Measurements from ENCODE around the gene NPR2. TPM values are rescaled to one million over a fixed set of nuclear protein-coding genes. Genes with fewer than 3 reads are reported as not detected.

Gene NPR2
- total and polyA plus RNA-seq, 8 donors = 17.6 to 58.6 (median 47.2) TPM

- ATAC-seq = no peak
- TF ChIP-seq CTCF (IDR thresholded peaks at IDR 0.05) = no peak
- H3K4me1 ChIP-seq = peaks cover 9 to 22% of the 10 kb centered on the region in 2 donors
- no peak for DNase-seq
- no peaks in the 10 kb centered on the region for H3K36me3 ChIP-seq
- H3K4me3 ChIP-seq = no peak overlapping the region
- no peaks in the 10 kb centered on the region for H3K9me3 ChIP-seq
- H3K27me3 ChIP-seq = peaks cover 0 to 14% of the 10 kb centered on the region in 2 donors
- H3K27ac ChIP-seq = no peak overlapping the region
- intact Hi-C loops (cut with DNase I) = no loop called here
These were observed 1.4 kb downstream of the NPR2 start for GRCh38 chr9:35792826-35793225.

- Histone ChIP-seq H3K9me3 (no peaks in the 10 kb centered on the region), H3K4me1 (peaks cover 9 to 22% of the 10 kb centered on the region in 2 donors), H3K27me3 (peaks cover 0 to 14% of the 10 kb centered on the region in 2 donors), H3K27ac (no peak overlapping the region), H3K4me3 (no peak overlapping the region), H3K36me3 (no peaks in the 10 kb centered on the region)
- intact Hi-C loops (cut with DNase I) = no loop called here
- ATAC-seq = no peak
- TF ChIP-seq CTCF (IDR thresholded peaks at IDR 0.05) = no peak
- no peak for DNase-seq
These were observed 2.1 kb downstream of the NPR2 start for GRCh38 chr9:35793461-35793860.

GRCh38 chr9:35795695-35796094 is 4.3 kb downstream of the NPR2 start:
- H3K9me3 ChIP-seq = no peaks in the 10 kb centered on the region
- no peak for TF ChIP-seq CTCF (IDR thresholded peaks at IDR 0.05)
- no peak for DNase-seq
- H3K4me3 ChIP-seq = no peak overlapping the region
- H3K4me1 ChIP-seq = peaks cover 6 to 16% of the 10 kb centered on the region in 2 donors
- ATAC-seq = no peak
- H3K27me3 ChIP-seq = peaks cover 0 to 12% of the 10 kb centered on the region in 2 donors
- peaks cover 0 to 9% of the 10 kb centered on the region in 2 donors for H3K36me3 ChIP-seq
- H3K27ac ChIP-seq = no peak overlapping the region
- intact Hi-C loops (cut with DNase I) = no loop called here

- TF ChIP-seq CTCF (IDR thresholded peaks at IDR 0.05) = no peak
- Histone ChIP-seq H3K4me3 (no peak overlapping the region), H3K36me3 (peaks cover 0 to 15% of the 10 kb centered on the region in 2 donors), H3K27me3 (no peaks in the 10 kb centered on the region), H3K27ac (no peak overlapping the region), H3K9me3 (no peaks in the 10 kb centered on the region), H3K4me1 (peaks cover 3 to 8% of the 10 kb centered on the region in 2 donors)
- ATAC-seq = no peak
- no peak for DNase-seq
- intact Hi-C loops (cut with DNase I) = no loop called here
These were observed 6.1 kb downstream of the NPR2 start for GRCh38 chr9:35797311-35798109.

- Histone ChIP-seq H3K4me3 (no peak overlapping the region), H3K27me3 (no peaks in the 10 kb centered on the region), H3K36me3 (peaks cover 0 to 19% of the 10 kb centered on the region in 2 donors), H3K9me3 (no peaks in the 10 kb centered on the region), H3K4me1 (peaks cover 0 to 2% of the 10 kb centered on the region in 2 donors), H3K27ac (no peak overlapping the region)
- ATAC-seq (peak; percentile 23), DNase-seq (no peak)
- intact Hi-C loops (cut with DNase I) = no loop called here
- TF ChIP-seq CTCF (IDR thresholded peaks at IDR 0.05) = no peak
These were observed 7.4 kb downstream of the NPR2 start for GRCh38 chr9:35798658-35799374.
